ENCODE data around the gene PDE9A. TPM values are rescaled to one million over a fixed set of nuclear protein-coding genes. Genes with fewer than 3 reads are reported as not detected.
A peak's percentile ranks its signal among the peaks of the same experiment; 100 is the strongest.

PDE9A gene
- total RNA-seq, 1 experiment from 2014 or later = 44.8 TPM

- Mint-ChIP-seq H3K4me1 (peaks cover 62% of the 10 kb centered on the region), H3K36me3 (peaks cover 8% of the 10 kb centered on the region), H3K9me3 (peaks cover 7% of the 10 kb centered on the region), H3K27ac (no peak overlapping the region), H3K4me3 (peak overlapping the region; percentile 39), H3K27me3 (ENCODE audit: low read depth) (peaks cover 49% of the 10 kb centered on the region)
- DNase-seq (ENCODE audit: low spot score) = no peak
- ChIA-PET POLR2A (interaction anchor here (0.6 kb wide), 1 partner anchor 108 kb away, joined by 3 read pairs; no protein-coding TSS in a partner anchor), CTCF (interaction anchor here (0.9 to 2.0 kb wide), 4 partner anchors 128 to 189 kb away, joined by 3 to 10 read pairs (median 8); no protein-coding TSS in a partner anchor)
- TF ChIP-seq JAZF1 (CRISPR knock-in tag; IDR thresholded peaks at IDR 0.05) = no peak
- TF ChIP-seq ZNF121 (CRISPR knock-in tag; IDR thresholded peaks at IDR 0.05) = peak; percentile 65; the same call in 1 of the 2 replicates
- ATAC-seq = no peak
Measured at GRCh38 chr21:42781971-42782722, 128.7 kb downstream of the PDE9A start.

GRCh38 chr21:42782723-42783242, 129.4 kb downstream of the PDE9A start:
- TF ChIP-seq AFF4 (CRISPR knock-in tag; IDR thresholded peaks at IDR 0.05; ENCODE audit: borderline replicate concordance) (no peak), ZNF281 (CRISPR knock-in tag; IDR thresholded peaks at IDR 0.05) (no peak), ZSCAN18 (CRISPR knock-in tag; IDR thresholded peaks at IDR 0.05) (no peak), PRDM15 (CRISPR knock-in tag; IDR thresholded peaks at IDR 0.05) (no peak), ETV6 (CRISPR knock-in tag; IDR thresholded peaks at IDR 0.05) (no peak), JUN (CRISPR knock-in tag; IDR thresholded peaks at IDR 0.05) (no peak), TP53 (CRISPR knock-in tag; IDR thresholded peaks at IDR 0.05) (no peak), NR1H2 (CRISPR knock-in tag; IDR thresholded peaks at IDR 0.05) (no peak)
- Mint-ChIP-seq H3K9me3 (peaks cover 7% of the 10 kb centered on the region), H3K4me1 (peaks cover 57% of the 10 kb centered on the region), H3K27ac (no peak overlapping the region), H3K4me3 (0 out of 2 replicates have a peak overlapping the region, but pooled peaks have one; percentile 39), H3K36me3 (peaks cover 9% of the 10 kb centered on the region), H3K27me3 (ENCODE audit: low read depth) (peaks cover 51% of the 10 kb centered on the region)
- POLR2A ChIA-PET = no interaction called here
- no peak for DNase-seq (ENCODE audit: low spot score)
- CTCF ChIA-PET = interaction anchor here (1.0 to 2.0 kb wide), 4 partner anchors 9 to 189 kb away, joined by 3 to 10 read pairs (median 5); no protein-coding TSS in a partner anchor
- ATAC-seq = no peak

Data from WTC11 (cell line).